Left ventricle myocardium superior (tissue), 1 donor: ENCODE measurements around the gene AP1AR. TPM values are rescaled to one million over a fixed set of nuclear protein-coding genes. Genes with fewer than 3 reads are reported as not detected.
A peak's percentile ranks its signal among the peaks of the same experiment; 100 is the strongest.

Source experiments
- ATAC-seq: fragments of 200-7000 bp; cut with Tn5 transposase; one replicate; pipeline ENCODE4 v1.9.1; 2020; ENCODE audit warnings: mild to moderate bottlenecking, moderate library complexity
- DNase-seq: peaks from one replicate; pipeline ENCODE4 v3.0.0-alpha.2; 2020
- intact Hi-C: fragments of 100-400 bp; cut with micrococcal nuclease; formaldehyde crosslinking; loops from one replicate; pipeline ENCODE4 v1.11.0; 2022
- total RNA-seq: library from RNA; stranded (reverse); fragmentation: NEBNext Ultra II Directional; extraction: Animal tissue kit (Norgen Biotek cat#: 25700); gene quantifications from one replicate; pipeline ENCODE4 v1.2.1, GENCODE V29; 2021
- donor health status: DM: no; HTN: yes; CAD: no; lungs with severe emphysema.

The AP1AR gene
- total RNA-seq, 1 donor from 2014 or later, result 10.2 TPM

DNA sequence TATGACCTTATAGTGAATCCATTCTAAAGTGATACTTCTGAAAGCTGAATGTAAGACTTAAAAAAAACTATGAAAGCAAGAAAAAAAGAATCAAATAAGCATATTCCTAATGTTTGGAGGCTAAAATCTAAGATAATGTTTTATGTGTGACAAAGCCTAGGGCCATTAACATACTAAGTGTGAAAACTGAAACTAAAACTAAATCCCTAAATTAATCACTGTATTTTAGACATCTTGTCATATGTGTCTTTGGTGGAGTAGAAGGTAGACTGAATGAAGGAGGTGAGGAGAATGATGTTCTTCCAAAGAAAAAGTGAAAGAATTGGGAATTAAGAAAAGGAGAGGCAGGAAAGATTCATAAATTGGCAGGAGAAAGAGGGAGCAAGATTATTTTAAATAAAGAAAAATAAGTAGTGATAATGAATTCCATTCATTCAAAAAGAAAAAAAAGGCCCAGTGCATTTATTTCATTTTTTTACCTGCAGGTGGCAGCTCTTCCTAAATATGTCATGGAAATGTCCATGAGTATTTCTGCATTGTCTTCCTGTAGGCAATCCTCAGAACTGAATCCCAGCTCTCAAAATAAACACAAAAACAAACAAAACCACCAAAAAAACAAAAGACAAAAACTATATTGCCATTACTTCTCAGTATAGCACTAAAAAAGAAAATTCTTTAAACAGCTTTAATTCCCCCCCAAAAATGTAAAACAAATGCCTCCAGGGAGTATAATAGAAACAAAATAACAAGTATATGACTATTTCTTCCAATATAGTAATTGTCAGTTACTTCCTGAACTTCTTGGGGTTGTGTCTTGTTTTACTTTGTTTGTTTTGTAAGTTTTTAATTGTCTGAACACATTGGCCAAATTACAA lies 17.0 kb upstream of the AP1AR start:
- ATAC-seq (no peak), DNase-seq (no peak)
- intact Hi-C loops, result no loop called here

DNA sequence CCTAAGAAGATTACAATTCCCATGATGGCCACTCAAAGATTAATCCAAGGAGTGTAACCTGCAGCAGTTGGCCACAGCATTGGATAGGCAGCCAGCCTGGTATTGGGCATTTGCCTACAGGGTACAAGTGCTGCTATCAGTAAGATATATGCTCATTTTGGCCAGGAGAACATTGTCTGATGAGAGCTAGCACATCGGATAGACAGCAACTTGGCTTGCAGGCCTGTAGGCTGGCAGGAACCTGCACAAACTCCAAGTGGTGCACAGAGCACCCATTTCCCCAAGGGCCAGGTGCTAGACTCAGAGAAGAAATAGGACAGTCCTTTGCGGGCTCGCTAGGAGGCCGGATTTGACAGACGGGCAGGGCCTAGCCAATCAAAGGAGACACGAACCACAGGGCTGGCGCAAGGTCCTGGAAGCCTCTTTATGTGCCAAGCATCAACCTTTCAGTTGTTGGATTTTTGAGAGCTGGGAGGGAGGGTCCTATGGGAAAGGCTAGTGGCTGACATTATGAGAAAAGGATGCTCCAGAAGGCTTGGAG lies 11.7 kb upstream of the AP1AR start:
- intact Hi-C loops, result no loop called here
- DNase-seq (no peak), ATAC-seq (peak; percentile 77)

GRCh38 chr4:112222219-112222955 lies 9.2 kb upstream of the AP1AR start:
- ATAC-seq, result no peak
- DNase-seq, result no peak
- intact Hi-C loops, result no loop called here

GRCh38 chr4:112225157-112225556 lies 6.4 kb upstream of the AP1AR start:
- DNase-seq, result no peak
- no peak for ATAC-seq
- intact Hi-C loops, result loop anchor here (5.0 kb wide), 1 partner anchor 143 kb away; no protein-coding TSS in a partner anchor

DNA sequence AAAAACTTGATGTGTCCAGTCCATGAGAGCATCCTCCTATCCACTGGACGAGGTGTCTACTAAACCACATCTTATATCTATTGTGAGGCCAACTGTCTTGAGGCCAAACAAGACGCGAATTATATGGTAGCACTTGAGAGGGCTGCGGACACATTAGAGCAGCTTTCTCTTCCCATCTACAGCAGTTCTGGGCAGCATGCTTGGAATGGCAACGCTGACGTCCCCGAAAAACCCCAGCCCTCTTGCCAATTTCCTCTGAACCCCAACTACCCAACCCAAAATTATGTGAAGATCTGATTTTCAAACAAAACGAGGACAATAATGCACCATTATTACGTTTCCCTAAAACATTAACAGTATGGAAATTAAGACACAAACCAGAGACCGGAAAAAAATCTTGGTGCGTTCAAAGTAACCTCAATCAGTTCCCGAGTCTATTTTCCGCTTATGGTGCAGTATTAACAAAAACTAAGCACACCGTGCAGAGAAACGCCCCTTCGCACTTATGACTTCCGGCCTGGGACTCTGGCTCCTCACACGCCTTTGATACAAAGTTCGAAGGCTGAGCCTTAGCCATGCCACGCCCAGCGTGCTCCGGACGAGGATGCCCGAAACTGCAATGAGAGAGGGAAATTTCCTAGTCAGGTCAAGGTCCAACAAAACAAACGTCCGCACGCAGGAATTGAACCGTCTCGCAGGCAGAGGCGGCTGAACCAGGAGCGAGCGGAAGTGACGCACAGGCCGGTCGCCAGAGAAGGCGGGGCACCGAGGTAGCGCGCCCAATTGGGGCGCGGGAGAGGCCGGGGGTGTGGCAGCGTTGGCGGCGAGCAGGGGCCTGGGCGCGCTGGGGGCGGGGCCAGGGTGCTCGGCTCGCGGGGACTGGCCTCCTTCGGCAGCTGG lies 458 bp upstream of the AP1AR start:
- ATAC-seq, result peak; percentile 99
- intact Hi-C loops, result loop anchor here (10.0 kb wide), 1 partner anchor 86 kb away; the partner anchor contains the start of gene FAM241A

DNA sequence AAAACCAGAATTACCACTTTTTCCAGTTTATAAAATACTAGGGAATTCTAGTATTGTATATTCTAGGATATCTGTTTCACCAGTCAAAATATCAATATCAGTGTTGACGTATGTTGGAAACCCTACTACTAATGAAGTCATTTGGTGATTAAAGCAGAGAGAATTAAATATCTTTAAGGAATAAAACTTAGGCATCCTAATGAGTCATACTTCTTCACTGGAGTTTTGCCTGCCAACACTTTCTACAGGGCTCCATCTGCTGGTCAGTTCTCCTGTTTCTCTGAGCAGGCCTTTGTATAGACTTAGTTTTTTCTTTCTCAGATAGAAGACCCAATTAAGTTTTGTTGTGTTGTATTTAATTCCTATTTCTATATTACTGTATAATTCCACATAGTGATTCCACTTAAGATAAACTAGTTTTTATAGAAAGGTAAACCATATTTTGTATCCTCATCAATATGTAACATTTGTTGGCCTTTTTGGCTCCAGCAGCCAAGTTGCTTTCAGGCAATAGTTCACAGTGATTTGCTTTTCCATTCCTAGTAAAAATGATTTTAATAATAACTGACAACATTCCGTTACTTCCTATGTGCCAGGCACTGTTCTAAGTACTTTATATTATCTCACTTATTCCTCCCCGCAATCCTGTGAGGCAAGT lies 3.5 kb downstream of the AP1AR start:
- intact Hi-C loops, result loop anchor here (1.0 to 10.0 kb wide), 2 partner anchors 90 to 136 kb away; partner anchors contain the start of gene FAM241A
- DNase-seq, result no peak
- no peak for ATAC-seq

More for the DNA sequence above, 458 bp upstream of the AP1AR start:
- DNase-seq, result peak; percentile 99

GRCh38 chr4:112236040-112236439 lies 4.5 kb downstream of the AP1AR start:
- no peak for ATAC-seq
- DNase-seq, result no peak
- intact Hi-C loops, result loop anchor here (10.0 kb wide), 1 partner anchor 91 kb away; the partner anchor contains the start of gene FAM241A

GRCh38 chr4:112238833-112239232 lies 7.2 kb downstream of the AP1AR start:
- intact Hi-C loops, result loop anchor here (10.0 kb wide), 1 partner anchor 94 kb away; the partner anchor contains the start of gene FAM241A
- ATAC-seq (no peak), DNase-seq (no peak)

- DNase-seq (no peak), ATAC-seq (no peak)
- intact Hi-C loops, result no loop called here
Measured at GRCh38 chr4:112245383-112245782, 13.8 kb downstream of the AP1AR start.

DNA sequence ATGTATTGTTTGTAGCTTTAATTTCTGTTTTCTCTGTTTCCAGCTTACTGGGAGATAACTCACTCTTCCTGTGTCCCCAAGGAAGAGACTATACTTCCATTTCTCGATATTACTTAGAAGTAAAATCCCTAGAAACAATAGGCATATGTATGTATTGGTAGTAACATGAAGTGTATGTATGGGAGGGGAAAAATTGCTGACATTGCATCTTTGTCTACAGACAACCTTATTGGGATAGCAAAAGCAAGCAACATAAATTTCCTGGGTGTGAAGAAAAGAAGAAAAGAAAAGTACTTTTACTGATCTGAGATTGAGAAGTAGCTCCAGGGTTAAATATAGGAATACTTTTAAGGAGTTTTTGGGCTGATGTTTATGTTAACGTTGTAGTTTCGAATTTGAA lies 15.4 kb downstream of the AP1AR start:
- intact Hi-C loops, result no loop called here
- ATAC-seq, result no peak
- DNase-seq, result no peak

DNA sequence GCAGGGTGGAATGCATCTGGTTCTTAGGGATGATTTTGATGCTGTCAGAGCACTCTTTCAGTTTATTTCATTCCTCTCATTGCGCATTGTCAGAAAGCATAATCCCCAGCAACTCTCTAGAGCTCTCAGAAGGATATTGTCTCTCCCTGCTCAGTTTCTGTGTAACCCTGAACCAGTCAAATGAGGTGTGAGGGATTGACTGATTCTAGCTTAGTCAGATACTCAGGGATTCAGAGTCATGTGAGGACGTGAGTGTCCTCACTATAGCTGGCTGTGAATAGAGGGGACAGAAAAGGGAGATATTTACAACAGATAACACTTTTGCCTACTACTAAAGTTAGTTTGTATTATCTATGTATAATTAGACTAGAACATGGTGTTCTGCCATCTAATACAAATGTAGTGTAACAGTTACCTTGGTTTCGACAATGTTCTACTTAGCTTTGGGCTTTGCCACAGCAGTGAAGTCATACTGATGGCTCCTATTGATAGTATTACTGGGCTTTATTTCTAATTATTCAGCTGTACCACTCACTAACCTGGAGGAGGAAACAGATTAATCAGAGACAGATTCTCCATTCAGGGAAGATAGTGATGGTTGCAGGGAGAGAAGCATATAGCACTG lies 19.5 kb downstream of the AP1AR start:
- DNase-seq, result no peak
- ATAC-seq, result peak; percentile 64
- intact Hi-C loops, result no loop called here

DNA sequence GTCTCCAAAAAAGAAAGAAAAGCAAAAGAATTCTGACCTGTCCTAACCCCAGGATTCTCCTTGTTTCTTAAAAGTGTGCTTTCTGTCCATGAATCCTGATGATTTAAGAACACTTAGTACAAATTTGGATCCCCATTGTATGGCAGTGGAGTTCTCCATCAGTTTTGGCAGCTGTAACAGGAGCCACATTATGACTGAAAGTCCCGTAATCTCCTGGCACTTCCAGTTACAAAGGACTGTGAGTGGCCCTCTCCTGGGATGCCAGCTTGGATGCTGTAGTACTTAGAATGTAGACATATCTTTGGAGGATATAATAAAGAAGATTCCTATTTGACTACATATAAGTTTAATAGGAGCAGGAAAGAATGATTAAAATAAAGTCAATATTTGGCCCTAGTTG lies 20.6 kb downstream of the AP1AR start:
- intact Hi-C loops, result no loop called here
- DNase-seq (no peak), ATAC-seq (peak; percentile 66)

DNA sequence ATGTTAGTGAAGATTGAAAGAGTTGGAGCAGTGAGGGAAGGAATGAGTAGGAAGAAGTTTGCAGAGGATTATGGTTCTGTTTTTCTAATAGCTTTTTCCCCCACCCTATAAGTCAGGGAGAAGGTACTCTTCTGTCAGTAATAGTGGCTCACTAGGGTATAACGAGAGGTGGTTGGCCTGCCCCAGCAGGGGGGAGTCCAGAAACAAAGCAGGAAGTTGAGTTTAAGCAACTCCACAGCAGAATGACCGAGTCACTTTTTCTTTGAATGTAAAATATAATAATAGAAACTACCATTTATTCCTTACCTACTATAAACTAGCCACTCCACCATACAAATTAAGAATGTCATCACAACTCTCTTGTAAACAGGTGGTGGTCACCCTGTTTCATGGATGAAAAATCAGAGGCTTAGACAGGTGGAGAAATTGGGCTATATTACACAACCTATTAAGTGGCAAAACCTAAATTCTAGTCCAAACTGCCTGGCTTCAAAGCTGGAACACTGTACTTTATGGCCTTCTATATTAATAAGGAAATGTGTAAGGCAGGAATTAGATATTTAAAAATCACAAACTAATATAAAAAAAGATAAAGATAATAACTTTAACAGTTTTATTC lies 21.9 kb downstream of the AP1AR start:
- intact Hi-C loops, result no loop called here
- no peak for ATAC-seq

DNA sequence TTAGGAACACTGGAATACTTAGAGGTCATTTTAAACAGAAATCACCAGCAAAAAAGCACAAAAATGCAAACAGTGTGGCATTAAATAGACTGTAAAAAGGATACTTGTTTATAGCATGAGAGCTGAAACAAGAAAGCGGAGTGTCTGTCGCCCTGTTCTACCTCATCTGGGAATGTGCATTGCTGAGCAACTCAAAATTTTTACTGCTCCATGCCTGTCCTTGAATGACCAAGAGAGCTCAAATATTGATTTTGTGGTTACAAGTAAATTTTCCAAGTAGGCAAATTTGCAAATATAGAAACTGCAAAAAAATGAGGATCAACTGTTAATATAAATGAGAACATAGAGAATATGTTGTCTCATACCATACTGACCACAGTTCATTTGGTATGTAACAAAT lies 25.5 kb downstream of the AP1AR start:
- ATAC-seq, result no peak
- no peak for DNase-seq
- intact Hi-C loops, result no loop called here

More for the DNA sequence above, 21.9 kb downstream of the AP1AR start:
- no peak for DNase-seq

DNA sequence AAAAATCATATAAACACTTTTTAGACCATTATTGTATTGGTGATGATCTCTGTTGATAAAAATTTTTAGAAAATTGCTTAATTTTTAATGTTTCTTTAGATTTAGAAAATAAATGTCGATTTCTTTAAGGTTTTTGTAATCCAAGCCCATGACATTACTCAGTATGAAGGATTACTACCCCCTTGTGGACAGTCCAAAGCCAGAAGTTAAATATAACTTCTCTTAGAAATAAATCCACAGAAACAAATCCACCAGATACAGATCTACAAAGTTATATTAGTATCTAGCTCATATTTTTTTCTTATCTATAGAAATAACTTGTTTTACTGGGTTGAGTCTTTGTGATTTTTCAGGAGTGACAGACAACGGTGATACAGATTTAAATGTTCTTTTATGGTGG lies 35.2 kb downstream of the AP1AR start:
- no peak for ATAC-seq
- intact Hi-C loops, result no loop called here
- DNase-seq, result no peak

- DNase-seq (no peak), ATAC-seq (no peak)
- intact Hi-C loops, result no loop called here
Measured at GRCh38 chr4:112270051-112270450, 38.5 kb downstream of the AP1AR start.

DNA sequence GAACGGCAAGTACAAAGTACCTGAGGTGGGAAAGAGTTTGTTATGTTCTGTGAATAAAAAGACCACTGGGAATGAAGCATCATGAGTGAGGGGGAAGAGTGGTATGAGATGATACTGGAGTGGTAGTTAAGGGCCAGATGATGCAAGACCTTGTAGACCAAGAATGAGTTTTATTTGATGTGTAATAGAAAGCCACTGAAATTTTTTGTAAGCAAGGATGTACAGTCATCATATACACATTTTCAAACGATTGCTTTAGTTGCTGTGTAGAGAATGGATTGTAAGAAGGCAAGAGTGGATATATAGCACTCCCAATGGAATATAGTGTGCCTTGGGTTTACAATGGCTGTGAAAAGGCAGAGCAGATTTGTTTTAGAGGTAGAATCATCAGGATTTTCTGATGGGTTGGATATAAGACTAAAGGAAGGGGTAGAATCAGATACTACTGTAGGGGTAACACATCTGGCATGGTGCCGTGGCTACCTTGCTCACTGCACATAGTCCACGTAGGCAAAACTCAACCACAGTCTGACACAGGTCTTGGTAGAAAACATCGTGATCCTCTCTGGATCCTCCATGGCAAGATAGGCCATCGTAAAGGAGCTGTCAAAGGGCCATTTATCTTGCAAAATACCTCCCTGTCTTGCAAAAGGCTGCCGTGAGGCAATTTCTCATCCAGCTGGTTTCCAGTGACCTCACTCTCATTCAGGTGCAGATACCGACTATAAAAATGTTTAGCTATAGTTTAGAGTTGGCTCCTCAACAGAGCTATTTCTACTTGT lies 39.2 kb downstream of the AP1AR start:
- intact Hi-C loops, result no loop called here
- ATAC-seq (no peak), DNase-seq (no peak)
